GM21723 (cell line): Measurements from ENCODE around the gene TENM3.

Experiments
- ATAC-seq: cut with Tn5 transposase; IDR thresholded peaks from one replicate; pipeline ENCODE4 v1.9.1; 2021; ENCODE audit warnings: mild to moderate bottlenecking, moderate library complexity; ENCODE audit not compliant: unreplicated experiment

The TENM3 gene

GRCh38 chr4:182825786-182826185, 582.6 kb downstream of the TENM3 start:
- no peak for ATAC-seq

- no peak for ATAC-seq
Observed at GRCh38 chr4:182826391-182826790, 583.2 kb downstream of the TENM3 start.

- ATAC-seq, result no peak
Observed at GRCh38 chr4:182827166-182827565, 584.0 kb downstream of the TENM3 start.

- ATAC-seq, result no peak
Observed at GRCh38 chr4:182827954-182828353, 584.8 kb downstream of the TENM3 start.

GRCh38 chr4:182828360-182829025, 585.3 kb downstream of the TENM3 start:
- no peak for ATAC-seq

GRCh38 chr4:182829196-182829595, 586.0 kb downstream of the TENM3 start:
- no peak for ATAC-seq

- no peak for ATAC-seq
Observed at GRCh38 chr4:182831376-182831775, 588.2 kb downstream of the TENM3 start.

- no peak for ATAC-seq
Observed at GRCh38 chr4:182832352-182833120, 589.3 kb downstream of the TENM3 start.

GRCh38 chr4:182835006-182835740, 592.0 kb downstream of the TENM3 start:
- no peak for ATAC-seq

- no peak for ATAC-seq
Observed at GRCh38 chr4:182837831-182838230, 594.6 kb downstream of the TENM3 start.

- ATAC-seq, result no peak
Observed at GRCh38 chr4:182838535-182838934, 595.3 kb downstream of the TENM3 start.

- no peak for ATAC-seq
Observed at GRCh38 chr4:182839256-182839655, 596.1 kb downstream of the TENM3 start.

- no peak for ATAC-seq
Observed at GRCh38 chr4:182840108-182840507, 596.9 kb downstream of the TENM3 start.

GRCh38 chr4:182842104-182842600, 599.0 kb downstream of the TENM3 start:
- ATAC-seq, result no peak

GRCh38 chr4:182842759-182843390, 599.7 kb downstream of the TENM3 start:
- no peak for ATAC-seq

- no peak for ATAC-seq
Observed at GRCh38 chr4:182843808-182844325, 600.7 kb downstream of the TENM3 start.

GRCh38 chr4:182845618-182846017, 602.4 kb downstream of the TENM3 start:
- ATAC-seq, result no peak

- ATAC-seq, result no peak
Observed at GRCh38 chr4:182846036-182846435, 602.8 kb downstream of the TENM3 start.

GRCh38 chr4:182847576-182848450, 604.6 kb downstream of the TENM3 start:
- no peak for ATAC-seq

GRCh38 chr4:182848685-182849084, 605.5 kb downstream of the TENM3 start:
- ATAC-seq, result no peak
